Left cardiac atrium (tissue), 4 donors: ENCODE data around the gene SLBP. TPM values are rescaled to one million over a fixed set of nuclear protein-coding genes. Genes with fewer than 3 reads are reported as not detected.
A peak's percentile ranks its signal among the peaks of the same experiment; 100 is the strongest.

ENCODE experiments used
- ATAC-seq, 2 donors: fragments of 200-7000 bp; cut with Tn5 transposase; one replicate each; pipeline ENCODE4 v1.9.1; 2020; ENCODE audit warnings: mild to moderate bottlenecking in 2 of 2, moderate library complexity in 2 of 2
- DNase-seq: peaks from one replicate; pipeline ENCODE4 v3.0.0-alpha.2; 2020
- intact Hi-C, 2 donors: fragments of 100-400 bp; cut with DNase I; formaldehyde crosslinking; loops; one replicate each; pipeline versions ENCODE4 v1.14.1 to v1.15.1; 2022 to 2023
- total RNA-seq, 2 donors: library from RNA; stranded (reverse); fragmentation: NEBNext Ultra II Directional; extraction: Animal tissue kit (Norgen Biotek cat#: 25700); gene quantifications; one replicate each; pipeline ENCODE4 v1.2.1, GENCODE V29; 2021
- donor health status: DM: no; HTN: yes; CAD: no.
- donor health status: DM: no; HTN: yes; CAD: no; lungs with severe emphysema.
- donor health status: DM: yes; HTN: yes; CAD: no.
- donor health status: Dilated cardiomyopathy.

Gene SLBP
- total RNA-seq, 2 donors from 2014 or later = 15.8 to 18.2 TPM

DNA sequence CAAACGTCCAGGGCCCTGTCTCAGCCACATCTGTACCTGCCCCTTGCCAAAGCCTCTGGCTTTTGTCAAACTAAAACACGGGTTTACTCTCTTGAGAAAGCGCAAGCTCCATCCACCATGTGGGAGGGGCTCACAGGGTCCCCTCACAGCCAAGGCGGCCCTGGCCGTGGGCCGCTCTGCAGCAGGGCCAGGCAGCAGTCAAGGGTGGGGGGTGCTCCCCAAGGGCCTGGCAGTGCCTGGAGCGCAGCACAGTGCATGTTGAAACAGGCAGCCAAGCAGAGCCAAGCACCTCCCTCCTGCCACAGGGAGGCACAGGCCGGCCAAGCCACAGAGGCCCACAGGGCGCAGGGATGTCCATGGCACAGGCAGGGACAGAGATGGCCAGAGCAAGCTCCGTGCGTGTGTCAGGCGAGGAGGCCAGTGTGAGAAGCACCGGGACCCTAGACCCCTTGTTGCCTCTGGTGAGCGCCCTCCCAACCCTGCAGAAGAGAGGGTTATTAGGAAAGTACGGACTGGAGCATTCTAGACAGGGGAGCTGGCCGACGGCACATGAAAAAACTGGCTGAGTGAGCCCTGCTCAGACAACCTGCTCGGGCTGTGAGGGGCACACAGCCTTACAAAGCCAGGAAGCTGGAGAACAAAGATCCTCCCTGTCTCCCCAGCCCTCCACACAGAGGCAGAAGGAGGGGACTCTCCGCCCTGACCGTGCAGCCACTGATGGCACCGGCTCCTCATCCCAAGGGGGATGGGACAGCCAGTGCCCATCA lies 67.0 kb downstream of the SLBP start:
- ATAC-seq (peak; percentile 94 to 96), DNase-seq (peak; percentile 56)
- intact Hi-C loops = no loop called here

DNA sequence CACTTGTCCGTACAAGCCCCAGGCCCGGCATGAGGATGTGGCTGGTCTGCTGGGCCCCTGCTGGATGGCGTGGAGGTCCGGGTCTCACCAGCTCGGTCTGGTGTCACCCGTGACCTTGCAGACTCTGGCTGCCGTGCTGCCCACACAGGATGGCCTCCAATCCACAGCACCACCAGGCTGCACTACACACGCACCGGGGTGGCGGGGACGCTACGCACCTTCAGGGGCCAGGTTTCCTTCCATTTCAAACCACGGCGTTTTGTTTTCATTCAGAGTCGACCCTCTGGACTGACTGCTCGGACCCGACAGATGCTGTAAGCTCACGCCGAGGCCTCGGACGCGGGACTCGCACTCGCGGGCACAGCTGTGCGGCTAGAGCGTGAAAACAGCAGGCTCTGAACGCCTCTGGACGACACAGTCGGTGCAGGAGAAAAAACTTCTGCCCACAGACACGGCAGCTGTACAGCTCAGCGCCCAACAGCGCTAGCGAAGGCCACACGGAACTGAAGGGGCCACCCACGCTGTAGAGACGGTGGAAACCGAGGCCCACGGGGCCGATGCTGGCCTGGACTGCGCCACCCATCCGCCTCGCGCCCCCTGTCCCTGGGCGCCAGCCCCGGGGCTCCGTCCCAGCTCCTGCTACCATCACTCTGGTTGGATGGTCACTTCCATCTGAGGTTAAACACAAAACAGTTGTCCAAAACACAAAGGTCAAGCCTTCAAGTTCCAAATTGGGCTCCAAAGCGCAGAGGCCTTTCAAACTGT lies 68.0 kb downstream of the SLBP start:
- DNase-seq (no peak), ATAC-seq (no peak)
- intact Hi-C loops = no loop called here

Other genes starting within 250 kb of the SLBP start
- 1 to 10 TPM; 1.3 to 1.6 TPM for gene FAM53A, start 28.0 kb downstream of the SLBP start, total RNA-seq
- gene TMEM129, start 9.0 kb upstream of the SLBP start, total RNA-seq = 10 to 100 TPM; 34.0 to 48.4 TPM
- gene TACC3, start 9.2 kb upstream of the SLBP start, total RNA-seq = 1 to 10 TPM; 6.3 to 9.2 TPM
- gene FGFR3, start 81.0 kb upstream of the SLBP start, total RNA-seq = 1 to 10 TPM; 1.6 to 5.4 TPM
- gene LETM1, start 143.8 kb upstream of the SLBP start, total RNA-seq = 10 to 100 TPM; 37.2 to 50.5 TPM
- gene NSD2, start 159.1 kb upstream of the SLBP start, total RNA-seq = 10 to 100 TPM; 30.0 to 38.7 TPM